NCI-H1930 (cell line): ENCODE data around the gene DEFB124.
"Not testable (repeated sequence)": the region's sequence is repeated elsewhere in the genome, so short reads cannot be mapped to it uniquely, and the experiment has no call there.

ENCODE experiments used
- DNase-seq, 2 experiments: peaks; one replicate each; lab custom pipeline; 2025; lab: John Stamatoyannopoulos, UW

DEFB124 gene

GRCh38 chr20:31488115-31488514, 13.2 kb upstream of the DEFB124 start:
- no peak for DNase-seq

DNA sequence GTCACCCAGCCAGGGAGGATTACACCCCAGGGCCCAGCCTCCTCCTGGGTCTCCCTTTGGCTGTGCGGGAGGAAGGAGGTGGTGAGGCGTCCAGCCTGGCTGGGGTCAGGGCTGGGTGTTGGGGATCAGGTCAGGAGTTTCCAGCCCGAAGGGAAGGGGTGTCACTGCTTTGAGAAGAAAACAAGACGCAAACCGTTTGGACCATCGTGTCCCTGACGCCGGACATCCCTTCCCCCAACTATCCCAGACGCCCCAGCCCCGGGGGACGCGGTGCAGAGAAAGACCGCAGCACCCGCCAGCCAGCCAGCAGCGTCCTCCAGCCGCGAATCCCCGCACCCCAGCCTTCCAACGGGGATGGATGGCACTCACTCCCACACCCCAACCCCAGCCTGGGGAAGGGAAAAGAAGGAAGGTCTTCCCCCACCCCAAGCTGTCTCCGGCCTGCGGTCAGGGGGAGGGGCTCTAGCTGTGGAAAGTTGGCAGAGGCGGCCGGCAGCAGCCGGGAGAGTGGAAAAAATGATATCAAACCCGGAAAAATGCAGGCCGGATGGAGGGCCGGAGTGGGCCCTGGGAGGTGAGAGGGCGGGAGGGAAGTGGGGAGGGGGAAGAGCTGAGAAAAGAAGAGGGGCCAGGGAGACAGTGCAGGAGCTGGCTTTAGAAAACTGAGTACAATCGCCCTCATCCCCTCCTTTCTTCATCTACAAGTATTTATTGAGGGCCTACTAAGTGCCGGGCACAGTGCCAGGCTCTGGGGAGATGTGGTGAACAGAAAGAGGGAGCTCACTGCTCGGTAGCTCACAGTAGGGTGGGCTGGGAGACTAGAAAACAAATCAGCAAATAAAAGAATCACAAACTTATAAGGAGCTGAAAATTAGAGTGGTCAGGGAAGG, 10.8 kb upstream of the DEFB124 start:
- DNase-seq: no peak

- DNase-seq: peak; percentile 46 to 76
Measured at GRCh38 chr20:31484001-31484400, 9.1 kb upstream of the DEFB124 start.

GRCh38 chr20:31476643-31477215, 1.8 kb upstream of the DEFB124 start:
- DNase-seq: no peak

DNA sequence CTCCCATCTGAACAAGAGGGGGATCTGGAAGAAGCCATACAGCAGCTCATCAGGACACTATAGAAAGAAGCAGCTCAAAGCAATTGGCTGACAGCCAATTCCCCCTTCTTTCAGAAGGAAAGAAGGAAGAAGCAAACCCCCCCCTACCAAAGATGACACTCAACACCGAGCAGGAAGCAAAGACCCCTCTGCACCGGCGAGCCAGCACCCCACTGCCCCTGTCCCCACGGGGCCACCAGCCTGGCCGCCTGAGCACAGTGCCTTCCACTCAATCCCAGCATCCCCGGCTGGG, 1.3 kb upstream of the DEFB124 start:
- no peak for DNase-seq

DNA sequence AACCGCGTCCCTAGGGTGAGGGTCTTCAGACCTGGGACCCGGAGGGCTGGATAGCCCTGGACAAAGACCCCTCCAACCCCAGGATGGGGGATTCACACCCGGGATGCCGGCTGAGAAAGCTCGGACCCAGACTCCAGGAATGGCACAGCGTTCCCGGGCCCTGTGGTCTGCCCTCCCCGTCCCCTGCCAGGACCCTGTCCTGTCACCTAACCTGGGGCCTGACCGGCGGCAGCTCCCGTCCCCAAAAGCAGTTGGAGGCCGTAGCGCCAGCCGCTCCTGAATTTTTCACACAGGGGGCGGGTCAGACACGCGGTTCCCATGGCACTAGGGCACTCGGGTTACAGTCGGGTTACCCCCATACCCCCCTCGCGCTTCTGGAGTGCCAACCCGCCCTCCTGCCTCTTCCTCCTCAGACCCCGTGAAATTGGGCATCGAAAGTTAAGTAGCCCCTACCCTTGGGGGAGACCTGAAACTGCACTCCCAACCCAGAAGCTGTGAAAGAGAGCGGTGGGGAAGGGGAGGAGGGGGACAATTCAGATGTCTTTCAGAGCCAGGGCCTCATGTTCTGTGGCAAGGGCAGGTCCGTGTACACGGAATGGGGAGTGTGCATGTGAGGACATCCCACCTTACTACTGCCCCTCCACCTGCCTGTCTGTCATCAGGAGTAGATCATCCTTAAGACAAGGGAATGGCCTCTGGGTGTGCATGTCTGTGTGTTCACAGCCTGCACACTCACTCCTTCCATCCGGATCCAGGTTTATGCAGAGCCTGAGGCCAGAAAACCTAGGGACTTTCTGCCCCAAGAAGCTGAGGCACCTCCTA, 756 bp upstream of the DEFB124 start:
- no peak for DNase-seq

DNA sequence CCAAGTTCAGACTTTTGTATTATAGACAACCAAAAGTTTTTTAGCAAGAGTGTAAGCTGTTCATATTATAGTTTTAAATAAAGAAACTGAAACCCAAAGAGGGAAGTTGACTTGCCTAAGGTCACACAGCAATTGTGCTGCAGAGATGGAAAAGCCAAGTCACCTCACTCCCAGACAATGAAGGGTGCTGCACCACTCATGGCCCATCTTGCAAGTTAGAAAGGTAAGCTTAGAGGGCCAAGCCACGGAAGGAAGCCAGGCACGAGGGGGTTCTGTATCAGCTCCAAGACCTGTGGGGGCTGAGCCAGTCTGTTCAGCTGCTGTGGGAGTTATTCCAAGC, 860 bp downstream of the DEFB124 start:
- no peak for DNase-seq

DNA sequence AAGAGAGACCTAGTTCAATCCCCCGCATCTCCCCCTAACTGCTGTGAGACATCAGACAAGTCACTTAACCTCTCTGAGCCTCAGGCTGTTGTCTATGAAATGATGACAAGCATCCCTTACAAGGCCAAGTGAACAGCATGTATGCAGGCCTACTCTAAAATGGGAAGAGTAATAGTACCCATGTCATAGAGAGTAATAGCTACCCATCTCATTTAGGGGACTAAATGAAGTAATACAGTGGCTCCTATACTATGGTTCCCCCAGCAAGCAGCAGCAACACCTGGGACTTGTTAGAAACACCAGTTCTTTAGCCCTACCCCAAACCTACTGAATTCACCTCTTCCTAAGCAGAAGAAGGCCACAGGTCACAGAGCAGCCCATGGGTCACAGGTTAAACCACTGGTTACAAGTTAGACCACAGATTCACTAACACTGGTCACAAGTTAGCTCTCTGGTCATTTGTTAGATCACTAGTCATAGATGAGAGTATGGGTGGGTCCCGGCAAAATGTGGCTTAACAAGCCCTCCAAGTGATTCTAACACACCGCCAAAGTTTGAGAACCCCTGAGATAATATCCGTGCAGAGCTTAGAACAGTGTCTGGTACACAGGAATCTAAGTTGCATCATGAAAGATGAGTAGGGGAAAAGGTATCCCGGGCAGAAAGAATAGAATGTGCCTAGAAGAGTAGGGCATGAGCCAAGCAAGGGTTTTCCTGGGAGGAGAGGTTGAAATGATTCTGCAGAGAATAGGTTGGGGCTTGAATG, 1.4 kb downstream of the DEFB124 start:
- DNase-seq: no peak

- DNase-seq: no peak
Measured at GRCh38 chr20:31472395-31473330, 2.3 kb downstream of the DEFB124 start.

GRCh38 chr20:31470946-31471345, 4.0 kb downstream of the DEFB124 start:
- not testable (repeated sequence) for DNase-seq

GRCh38 chr20:31454361-31454760, 20.6 kb downstream of the DEFB124 start:
- no peak for DNase-seq

- DNase-seq: no peak
Measured at GRCh38 chr20:31452575-31452974, 22.4 kb downstream of the DEFB124 start.

GRCh38 chr20:31449511-31450414, 25.2 kb downstream of the DEFB124 start:
- DNase-seq: no peak

GRCh38 chr20:31446084-31446819, 28.7 kb downstream of the DEFB124 start:
- DNase-seq: no peak

DNA sequence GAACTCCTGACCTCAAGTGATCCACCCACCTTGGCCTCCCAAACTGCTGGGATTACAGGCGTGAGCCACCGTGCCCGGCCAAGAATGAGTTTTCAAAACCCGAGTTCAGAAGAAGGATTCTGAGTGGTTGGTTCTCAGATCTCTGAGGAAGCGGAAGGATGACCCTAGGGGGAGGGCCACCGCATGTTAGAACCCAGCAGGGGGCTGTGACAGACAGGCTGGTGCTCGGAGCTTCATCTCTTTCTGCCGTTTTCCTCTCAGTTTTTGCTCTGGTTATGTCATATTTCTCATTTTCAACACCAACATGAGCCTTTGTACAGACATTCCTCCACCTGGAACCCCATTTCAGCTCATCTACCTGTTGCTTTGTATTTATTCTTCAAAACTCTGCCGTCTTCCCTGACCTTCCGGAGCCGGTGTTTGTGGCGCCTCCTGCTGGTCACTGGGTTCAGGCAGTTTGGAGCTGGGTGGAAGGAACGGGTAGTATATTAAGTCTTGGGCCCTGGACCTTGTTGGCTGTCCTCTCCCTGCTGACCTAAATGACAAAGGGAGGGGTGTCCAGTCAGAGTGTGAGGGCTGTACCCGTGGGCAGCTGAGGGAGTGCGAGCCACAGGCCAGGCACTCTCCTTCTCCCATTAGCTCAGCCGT, 34.8 kb downstream of the DEFB124 start, which contains the start of gene DEFB123:
TSS of gene DEFB123 (plus strand) at position 621 of the 648 bp plus-strand sequence. CDS start 67 bp downstream, outside the sequence.
- DNase-seq: no peak

GRCh38 chr20:31430568-31431115, 44.3 kb downstream of the DEFB124 start:
- no peak for DNase-seq

DNA sequence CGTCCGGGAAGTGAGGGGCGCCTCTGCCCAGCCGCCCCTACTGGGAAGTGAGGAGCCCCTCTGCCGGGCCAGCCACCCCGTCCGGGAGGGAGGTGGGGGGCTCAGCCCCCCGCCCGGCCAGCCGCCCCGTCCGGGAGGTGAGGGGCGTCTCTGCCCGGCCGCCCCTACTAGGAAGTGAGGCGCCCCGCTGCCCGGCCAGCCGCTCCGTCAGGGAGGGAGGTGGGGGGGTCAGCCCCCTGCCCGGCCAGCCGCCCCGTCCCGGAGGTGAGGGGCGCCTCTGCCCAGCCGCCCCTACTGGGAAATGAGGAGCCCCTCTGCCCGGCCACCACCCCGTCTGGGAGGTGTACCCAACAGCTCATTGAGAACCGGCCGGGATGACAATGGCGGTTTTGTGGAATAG, 47.4 kb downstream of the DEFB124 start:
- not testable (repeated sequence) for DNase-seq

- not testable (repeated sequence) for DNase-seq
Measured at GRCh38 chr20:31426891-31427551, 47.9 kb downstream of the DEFB124 start.
